Epidermal melanocyte (primary cell): ENCODE data around the gene NEURL3.
"Not testable (repeated sequence)": the region's sequence is repeated elsewhere in the genome, so short reads cannot be mapped to it uniquely, and the experiment has no call there.

ENCODE experiments used
- DNase-seq: peaks from one replicate; pipeline ENCODE4 v3.0.0; 2011; ENCODE audit warnings: low spot score; ENCODE audit not compliant: insufficient read length

Gene NEURL3

DNA sequence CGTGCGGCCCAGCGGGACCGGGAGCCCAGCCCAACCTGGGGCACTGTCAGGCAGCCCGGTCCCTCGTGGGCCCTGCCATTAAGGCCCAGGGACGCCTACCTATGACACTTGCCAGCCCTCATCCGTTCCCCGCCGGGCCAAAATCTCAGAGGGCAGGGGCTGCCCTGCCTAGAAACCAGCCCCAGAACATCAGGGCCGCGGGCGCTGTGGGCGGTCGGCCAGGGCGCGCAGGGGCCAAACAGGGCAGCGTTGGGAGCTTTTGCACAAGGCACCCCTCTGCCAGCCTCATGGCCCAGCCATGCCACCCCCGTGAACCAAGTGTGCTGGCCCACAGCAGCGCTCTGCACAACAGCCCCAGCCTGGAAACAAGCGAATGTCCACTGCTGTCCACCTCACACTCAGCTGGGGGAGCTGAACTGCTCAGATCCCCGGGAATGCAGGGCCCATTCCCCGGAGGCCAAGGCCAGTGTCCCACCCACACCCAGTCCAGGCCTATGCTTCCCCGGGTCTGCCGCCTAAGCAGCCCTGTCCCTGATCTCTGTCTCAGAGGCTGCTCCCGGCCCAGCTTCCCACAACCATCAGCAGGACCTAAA is 3.5 kb upstream of the NEURL3 start:
- no peak for DNase-seq

DNA sequence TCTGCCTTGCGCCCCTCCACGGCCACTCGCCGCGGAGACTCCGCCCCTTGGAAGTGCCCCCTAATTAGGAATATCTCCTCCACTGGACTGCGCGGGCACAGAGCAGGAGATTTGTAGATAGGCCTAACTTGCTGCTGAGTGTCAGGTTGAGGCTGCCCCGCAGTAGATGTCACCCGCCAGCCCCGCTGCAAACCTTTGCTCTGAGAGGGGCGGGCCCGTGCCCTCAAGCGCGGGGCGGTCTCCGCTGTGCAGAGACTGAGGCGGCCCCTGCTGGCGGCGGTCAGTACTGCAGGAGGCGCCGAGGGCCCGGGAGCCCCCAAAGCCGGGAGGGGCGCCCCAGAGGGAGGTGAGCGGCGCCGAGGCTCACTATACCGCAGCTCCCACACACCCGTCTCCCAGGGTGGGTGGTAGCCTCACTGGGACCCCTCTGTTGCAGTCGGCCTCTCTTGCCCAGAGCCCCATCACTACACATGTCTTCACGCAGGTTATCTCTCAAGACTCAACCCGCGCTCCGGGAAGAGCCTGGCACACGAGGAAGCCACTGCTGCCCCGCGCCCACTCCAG is 2.9 kb upstream of the NEURL3 start:
- DNase-seq = peak; percentile 39

DNA sequence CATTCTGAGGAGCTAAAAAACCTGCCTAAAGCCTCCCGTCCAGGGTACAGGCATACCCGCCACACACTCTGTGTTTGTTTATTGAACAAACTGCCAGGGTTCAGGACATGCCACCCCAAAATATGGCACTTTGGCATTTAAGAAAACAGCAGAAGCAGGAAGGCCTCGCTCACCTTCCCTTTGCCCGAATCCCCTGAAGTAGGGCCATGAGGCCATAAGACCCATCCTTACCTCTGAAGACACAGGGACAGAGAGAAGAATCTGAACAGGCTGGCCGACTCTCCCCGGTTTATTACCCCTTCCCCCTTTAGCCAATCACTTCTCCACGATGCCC is 1.7 kb upstream of the NEURL3 start:
- no peak for DNase-seq

DNA sequence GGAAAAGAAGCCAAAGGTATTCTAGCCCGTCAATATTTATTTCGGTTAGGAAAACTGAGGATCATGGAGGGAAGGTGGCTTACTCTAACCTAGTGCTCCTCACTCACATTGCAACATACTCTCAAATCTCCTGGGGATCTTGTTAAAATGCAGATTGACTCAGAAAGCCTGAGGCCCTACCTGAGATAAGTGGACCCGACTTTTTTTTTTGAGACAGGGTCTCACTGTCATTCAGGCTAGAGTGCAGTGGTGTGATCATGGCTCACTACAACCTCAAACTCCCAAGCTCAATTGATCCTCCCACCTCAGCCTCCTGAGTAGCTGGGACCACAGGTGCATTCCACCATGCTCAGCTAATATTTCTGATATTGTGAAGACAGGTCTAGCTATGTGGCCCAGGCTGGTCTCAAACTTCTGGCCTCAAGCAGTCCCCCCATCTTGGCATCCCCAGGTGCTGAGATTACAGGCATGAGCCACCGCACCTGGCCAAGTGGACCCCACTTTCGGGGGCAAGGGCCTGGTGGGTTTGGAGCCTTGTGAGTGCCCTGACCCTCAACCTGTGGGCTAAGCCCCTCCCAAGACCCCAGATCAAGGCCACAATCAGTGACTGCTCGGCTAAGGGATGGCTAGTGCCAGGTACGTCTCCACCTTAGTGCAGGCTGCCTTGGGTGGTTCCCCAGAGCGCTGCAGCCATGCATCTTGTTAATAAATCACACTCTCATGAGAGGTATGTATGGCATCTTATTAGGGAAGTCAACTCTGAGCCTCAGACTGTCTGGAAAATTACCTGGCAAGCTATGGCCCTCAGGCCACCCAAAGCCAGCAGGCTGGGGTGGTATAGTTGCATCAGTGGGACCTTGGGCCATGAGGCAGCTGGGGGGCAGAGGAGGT is 1.1 kb upstream of the NEURL3 start:
- no peak for DNase-seq

DNA sequence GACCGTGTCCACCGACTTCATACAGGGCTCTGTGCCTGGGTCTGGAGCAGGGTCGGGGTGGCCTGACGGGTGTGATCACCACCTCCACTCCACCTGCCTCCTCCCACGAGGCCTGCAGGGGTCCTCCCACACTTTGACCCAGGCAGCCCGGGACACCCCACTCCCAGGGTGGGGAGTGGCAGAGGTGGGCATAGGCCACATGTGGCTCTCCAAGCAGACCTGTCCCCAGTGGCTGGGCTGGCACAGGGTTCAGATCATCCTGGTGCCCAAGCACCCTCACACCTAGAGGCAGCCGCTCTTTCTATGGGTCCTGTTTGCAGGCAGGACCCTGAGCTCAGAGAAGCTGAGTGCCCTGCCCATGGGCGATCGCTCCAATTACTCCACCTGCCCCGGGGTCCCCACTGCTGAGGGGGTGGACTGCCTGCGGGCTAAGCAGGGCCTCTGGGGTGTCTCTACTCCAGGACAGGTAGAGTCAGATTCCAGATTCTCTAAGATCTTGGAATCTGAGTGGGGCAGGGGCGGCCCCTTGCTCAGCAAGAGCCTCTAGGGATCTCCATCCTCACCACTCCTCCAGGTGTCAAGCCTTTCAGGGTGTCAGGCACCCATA is 1.4 kb downstream of the NEURL3 start:
- no peak for DNase-seq

DNA sequence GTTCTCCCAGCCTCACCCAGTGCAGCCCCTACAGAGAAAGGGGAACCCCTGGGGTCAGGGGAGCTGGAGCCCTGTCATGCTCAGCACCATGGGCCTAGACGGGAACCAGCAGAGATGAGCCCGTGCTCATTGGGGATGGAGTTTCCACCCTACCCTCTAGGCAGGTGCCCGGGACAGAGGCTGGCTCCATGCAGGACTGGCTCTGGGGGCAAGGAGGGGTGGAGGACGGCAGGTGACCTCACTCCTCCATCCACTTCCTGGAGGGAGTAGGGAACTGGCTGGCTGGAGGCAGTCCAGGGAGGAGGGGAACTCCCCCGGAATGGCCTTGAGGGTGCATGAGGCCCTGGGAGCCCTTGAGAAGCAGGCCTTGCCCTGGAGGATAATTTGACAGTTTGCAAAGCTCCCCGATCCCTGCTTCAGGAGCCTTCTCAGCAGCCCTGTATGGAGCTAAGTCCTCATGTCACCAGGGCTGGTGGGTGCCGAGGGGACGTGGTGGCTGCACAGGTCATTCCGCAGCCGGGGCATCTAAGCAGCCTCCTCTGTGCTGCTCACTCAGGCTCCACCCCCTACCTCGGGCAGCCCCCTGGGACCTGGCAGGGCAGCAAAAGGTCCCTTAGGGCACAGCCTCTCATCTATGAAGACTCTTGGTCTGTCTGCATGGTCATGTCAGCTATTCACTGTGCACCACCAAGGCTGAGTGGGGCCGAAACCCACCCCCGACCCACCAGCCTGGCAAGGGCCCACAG is 2.1 kb downstream of the NEURL3 start:
- no peak for DNase-seq

DNA sequence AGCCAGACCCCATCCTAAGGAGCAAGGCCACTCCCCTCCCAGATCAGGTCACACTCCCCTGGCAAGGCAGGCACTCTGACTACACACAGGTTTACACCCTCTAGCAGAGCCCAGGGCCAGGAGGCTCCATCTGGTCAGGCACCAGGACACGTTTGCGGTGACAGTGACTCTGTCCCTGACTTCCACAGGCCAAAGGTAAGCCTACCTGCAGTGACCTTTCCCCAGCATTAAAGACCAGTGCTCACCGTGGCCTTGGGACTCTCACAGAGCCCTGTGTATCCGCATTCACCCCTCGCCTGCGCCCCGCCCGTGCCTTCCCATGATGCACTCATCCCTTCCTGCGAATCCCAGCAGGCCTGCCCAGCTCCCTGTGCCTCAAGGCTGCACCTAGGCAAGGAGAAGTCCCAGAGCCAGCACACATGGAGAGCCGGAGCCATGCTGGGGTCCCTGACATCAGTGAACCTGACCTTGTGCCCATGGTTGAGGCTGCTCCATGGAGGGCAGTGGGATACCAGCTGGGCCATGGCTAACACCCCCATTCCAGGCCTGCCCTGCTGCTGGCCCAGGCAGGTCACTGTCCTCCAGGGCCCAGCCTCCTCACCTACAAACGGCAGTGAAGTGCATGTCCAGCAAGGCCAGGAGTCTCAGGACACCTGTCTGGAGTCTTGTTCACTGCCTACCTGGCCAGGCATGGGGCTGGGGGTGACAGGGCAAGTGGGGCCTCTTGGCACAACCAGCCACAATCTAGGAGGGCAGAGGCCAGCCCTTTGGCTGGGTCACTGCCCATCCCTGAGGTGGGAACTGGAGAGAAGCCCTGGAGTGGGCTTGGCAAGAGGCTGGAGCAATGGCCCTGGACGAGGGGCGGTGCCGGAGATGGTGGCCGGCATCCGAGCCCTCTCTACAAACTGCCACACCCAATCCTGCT is 3.0 kb downstream of the NEURL3 start:
- no peak for DNase-seq

DNA sequence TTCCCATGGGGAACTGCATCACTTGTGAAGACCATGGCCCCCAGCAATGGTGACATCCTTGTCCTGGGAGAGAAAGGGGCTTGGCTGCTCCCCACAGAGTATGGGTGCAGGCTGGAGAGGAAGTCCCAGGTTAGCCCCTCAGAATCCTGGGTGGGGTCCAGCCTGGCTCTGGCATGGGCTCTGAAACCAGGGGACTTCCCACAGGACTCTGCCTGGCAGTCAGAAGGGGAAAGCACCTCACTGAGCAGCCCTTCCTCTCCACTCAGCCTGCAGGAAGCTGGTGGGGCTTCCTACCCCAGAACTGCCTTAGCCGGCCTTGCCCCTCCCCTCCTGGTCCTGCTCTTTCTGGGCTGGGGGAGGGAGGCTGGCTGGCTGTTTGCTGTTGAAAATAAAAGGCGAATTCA is 3.7 kb downstream of the NEURL3 start:
- DNase-seq = no peak

DNA sequence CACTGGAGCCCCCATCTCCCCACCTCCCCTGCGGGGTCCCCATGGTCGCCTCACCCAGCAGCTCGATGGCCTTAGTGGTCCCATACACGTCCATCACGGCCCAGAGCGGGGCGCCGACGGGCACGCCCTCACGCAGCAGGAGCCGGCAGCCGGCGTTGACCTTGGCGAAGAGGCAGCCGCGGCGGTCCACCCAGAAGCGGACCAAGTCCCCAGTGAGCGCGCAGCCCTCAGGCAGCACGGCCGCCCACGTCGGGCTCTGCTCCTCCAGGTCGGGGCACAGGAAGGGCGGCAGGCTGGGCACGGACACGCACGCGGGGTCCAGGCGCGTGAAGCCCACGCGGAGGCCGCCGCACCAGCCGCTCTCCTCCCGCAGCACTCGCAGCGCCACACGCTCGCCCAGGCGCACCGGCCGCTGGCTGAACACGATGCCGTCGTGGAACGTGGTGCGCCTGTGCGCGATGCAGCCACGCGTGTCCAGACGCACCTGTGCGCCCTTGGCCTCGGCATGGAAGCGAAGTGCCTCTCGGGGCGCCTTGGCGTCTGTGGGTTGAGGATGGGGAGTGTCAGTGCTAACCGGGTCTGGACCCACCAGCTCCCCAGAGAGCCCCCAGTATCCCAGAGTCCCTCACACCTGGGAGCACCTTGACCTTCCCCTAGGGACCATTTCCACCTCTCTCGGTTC is 4.6 kb downstream of the NEURL3 start:
- DNase-seq = no peak

DNA sequence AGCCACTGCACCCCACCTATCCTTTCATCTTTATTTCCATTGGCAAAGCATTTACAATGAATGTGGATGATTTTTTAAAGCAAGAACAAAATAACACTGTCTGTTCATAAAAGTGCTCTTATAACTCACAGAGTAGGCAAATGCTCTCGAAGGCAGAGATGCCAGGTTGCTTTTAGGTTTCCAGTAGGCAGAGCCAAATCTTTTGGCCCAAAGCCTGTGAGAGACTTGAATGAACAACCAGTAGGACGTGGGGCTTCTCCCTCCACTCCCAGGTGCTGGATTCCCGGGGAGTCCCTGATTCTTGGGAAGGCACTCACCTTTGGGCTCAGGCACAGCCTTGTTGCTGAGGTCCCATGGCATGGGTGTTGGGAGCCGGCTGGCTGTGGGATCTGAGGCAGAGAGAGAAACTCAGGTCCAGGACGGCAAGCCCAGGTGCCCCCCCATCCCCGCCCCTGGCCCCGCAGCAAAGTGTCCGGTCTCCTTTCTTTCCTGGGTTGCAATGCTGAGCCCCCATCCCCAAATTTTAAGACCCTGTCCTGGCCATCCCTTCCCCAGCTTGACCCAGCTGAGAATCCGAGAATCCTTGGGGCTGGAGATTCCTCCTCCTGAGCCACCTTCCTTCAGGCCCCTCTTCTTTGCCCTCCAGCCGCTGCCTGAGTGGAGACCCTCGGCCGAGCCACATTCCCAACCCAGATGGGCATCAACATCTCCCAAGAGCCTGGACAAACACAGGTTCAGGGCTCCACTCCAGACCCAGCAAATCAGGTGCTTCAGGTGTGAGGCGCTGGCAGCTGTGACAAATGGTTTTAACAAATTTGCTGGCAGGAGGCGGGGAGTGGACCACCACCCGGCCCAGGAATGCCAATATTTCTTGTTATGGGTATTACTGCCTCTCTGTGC is 5.8 kb downstream of the NEURL3 start:
- no peak for DNase-seq

DNA sequence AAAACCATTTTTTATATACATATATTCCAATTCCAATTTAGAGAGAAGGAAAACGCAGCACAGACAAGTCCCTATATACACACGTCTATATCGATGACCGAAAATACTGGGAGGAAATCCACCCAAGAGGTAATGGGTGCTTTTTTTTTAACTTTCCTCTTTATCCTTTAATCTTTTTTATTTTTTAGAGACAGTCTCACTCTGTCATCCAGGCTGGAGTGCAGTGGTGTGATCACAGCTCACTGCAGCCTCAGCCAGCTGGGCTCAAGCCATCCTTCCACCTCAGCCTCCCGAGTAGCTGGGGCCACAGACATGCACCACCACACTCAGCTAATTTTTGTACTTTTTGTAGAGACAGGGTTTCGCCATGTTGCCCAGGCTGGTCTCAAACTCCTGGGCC is 6.5 kb downstream of the NEURL3 start:
- DNase-seq = not testable (repeated sequence)

DNA sequence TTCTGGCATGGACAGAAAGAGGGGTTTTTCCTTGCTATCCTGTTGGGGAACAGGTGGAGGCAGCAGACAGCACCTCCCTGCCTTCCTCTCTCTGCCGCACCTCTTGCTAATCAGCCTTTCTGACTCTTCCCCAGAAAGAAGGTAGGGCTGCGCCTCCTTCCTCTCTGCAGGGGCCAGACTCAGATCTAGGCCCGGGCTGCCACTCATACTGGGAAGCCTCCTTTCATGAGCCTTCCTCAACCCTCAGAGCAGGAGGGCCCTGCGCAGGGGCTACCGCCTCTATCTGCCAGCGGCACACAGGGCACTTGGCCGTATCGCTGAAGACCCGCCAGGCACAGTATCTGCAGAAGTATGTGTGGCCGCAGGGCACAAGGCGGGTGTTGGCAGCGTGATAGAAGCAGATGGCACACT is 7.1 kb downstream of the NEURL3 start:
- DNase-seq = no peak

DNA sequence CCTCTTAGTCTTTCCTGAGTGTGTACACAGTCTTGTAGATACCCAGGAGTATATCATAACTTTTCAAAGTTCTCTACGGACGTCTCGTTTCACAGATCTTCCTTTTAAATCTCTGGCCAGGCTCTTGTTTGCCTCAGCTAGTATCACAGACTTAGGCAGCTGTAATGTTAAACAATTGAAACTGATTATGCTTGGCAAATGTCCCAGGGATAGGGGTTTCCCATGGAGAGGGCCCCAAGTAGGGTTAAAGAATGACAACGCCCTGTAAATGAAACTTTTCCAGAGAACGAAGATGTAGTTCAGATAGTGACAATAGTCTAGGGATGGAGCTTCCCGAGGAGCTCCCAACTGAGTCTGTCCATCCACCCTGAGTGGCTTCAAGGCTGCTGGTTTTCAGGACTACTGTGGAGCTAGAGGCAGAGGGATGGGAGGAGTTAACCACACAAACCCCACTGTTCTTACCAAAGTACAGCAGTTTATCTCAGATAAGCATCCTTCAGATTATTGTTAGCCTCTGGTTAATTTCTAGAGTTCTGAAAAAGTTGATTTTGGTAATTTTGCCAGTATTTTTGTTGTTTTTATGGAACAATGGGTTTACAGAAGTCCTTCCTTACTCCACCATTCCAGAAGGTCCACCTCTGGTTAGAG is 9.1 kb downstream of the NEURL3 start:
- no peak for DNase-seq

DNA sequence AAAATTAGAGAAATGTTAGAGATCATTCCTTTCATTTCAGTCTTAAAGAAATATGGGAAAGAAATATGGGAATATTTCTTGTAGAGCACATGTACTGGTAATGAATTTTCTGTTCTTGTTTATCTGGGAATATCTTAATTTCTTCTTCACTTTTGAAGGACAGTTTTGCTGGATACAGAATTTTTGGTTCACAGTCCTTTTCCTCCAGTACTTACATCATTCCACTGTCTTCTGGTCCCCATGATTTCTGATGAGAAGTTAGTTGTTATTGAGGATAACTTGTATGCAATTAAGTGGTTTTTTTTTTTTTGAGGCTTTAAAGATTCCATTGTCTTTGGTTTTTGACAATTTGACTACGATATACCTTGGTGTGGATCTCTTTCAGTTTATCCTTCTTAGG is 11.0 kb downstream of the NEURL3 start:
- DNase-seq = no peak

DNA sequence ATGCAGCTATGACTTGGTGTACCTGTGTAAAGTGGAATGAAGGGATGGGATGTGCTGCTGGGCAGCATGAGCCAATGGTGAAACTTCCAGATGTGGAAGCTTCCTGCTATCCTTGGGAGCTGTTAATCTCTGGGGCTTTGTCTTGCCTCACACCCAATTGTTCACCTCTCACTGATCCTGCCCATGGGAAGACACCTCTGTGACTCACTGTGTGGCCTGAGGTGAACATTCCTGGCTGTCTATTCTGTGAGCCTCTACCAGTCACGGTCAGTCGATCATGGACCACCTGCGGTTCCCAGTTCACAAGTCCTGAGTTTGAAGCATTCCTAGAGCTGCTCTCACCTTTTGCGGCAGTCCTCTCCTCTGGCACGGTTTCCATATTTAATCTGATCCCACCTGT is 12.1 kb downstream of the NEURL3 start:
- no peak for DNase-seq

DNA sequence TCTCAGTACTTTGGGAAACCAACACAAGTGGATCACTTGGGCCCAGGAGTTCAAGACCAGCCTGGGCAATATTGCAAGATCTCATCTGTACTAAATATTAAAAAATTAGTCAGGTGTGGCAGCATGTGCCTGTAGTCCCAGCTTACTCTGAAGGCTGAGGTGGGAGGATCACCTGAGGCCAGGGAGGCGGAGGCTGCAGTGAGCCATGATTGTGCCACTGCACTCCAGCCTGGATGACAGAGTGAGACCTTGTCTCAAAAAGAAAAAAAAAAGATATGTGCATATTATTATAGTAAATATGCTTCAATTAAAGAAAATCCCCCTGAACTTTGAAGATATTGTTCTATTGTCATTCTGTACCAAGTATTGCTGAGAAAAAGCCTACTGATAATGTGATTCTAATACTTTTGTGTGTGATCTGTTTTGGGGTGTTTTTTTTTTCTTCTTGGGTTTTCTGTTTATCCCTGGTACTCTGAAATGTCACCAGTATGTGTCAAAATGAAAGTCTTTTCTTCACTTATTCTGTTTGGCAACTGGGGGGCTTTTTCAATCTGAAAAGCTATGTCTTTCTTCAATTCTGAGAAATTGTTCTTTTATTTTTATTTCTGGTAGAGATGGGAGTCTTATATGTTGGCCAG is 13.2 kb downstream of the NEURL3 start:
- DNase-seq = no peak

DNA sequence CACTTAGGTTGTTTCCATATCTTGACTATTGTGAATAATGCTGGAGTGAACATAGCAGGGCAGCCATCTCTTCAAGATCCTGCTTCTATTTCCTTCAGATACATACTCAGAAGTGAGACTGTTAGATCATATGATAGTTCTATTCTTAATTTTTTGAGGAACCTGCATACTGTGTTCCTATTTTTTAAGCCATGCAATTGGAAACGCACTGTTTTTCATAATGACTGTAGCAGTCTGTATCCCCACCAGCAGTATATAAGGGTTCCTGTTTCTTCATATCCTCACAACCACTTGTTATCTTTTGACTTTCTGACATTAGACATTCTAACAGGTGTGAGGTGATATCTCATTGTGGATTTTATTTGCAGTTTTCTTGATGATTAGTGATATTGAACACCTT is 15.5 kb downstream of the NEURL3 start:
- no peak for DNase-seq

DNA sequence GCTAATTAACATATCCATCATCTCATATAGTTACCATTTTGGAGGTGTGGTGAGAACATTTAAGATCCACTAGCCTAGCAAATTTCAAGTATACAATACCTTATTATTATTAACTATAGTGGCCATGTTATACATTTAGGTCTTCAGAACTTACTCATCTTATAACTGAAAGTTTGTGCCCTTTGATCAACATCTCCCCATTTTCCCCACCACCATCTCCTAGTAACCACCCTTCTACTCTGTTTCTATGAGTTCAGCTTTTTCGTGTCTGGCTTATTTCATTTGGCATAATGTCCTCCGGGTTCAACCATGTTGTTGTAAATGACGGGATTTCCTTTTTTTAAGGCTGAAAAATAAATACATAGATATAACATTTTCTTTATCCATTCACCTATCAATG is 15.9 kb downstream of the NEURL3 start:
- DNase-seq = no peak
